Neural crest cell (in vitro differentiated cells): ENCODE measurements around the gene ZNF502. TPM values are rescaled to one million over a fixed set of nuclear protein-coding genes. Genes with fewer than 3 reads are reported as not detected.
A peak's percentile ranks its signal among the peaks of the same experiment; 100 is the strongest.

Source experiments
- DNase-seq: peaks from one replicate; pipeline ENCODE4 v3.0.0; 2021; ENCODE audit warnings: low read depth, mixed read lengths, low spot score
- H3K27ac Mint-ChIP-seq: one replicate; pipeline ENCODE4 v1.8.0; 2021; ENCODE audit warnings: mild to moderate bottlenecking, mixed read lengths; ENCODE audit not compliant: unreplicated experiment
- H3K27me3 Mint-ChIP-seq: 2 replicates; pipeline ENCODE4 v1.8.0; 2021; ENCODE audit warnings: low read depth, mild to moderate bottlenecking, mixed read lengths
- H3K36me3 Mint-ChIP-seq: 2 replicates; pipeline ENCODE4 v1.8.0; 2021; ENCODE audit warnings: low read depth, mild to moderate bottlenecking, mixed read lengths
- H3K4me1 Mint-ChIP-seq: 2 replicates; pipeline ENCODE4 v1.8.0; 2021; ENCODE audit warnings: mixed read lengths
- H3K4me3 Mint-ChIP-seq: one replicate; pipeline ENCODE4 v1.8.0; 2021; ENCODE audit warnings: mild to moderate bottlenecking, mixed read lengths
- H3K9me3 Mint-ChIP-seq: 2 replicates; pipeline ENCODE4 v1.8.0; 2021; ENCODE audit warnings: mixed read lengths
- total RNA-seq: library from RNA; stranded (reverse); gene quantifications from 2 replicates; pipeline ENCODE4 v1.2.1, GENCODE V29; 2021
- TF ChIP-seq, protein P1 (sequence below): fragments of 200-600 bp; sonication (generic); conservative IDR thresholded peaks from 2 replicates; pipeline ENCODE4 v1.5.0; 2021; ENCODE audit warnings: antibody characterized with exemption, mild to moderate bottlenecking

The ZNF502 gene
- total RNA-seq, 1 donor from 2014 or later, result not detected

DNA sequence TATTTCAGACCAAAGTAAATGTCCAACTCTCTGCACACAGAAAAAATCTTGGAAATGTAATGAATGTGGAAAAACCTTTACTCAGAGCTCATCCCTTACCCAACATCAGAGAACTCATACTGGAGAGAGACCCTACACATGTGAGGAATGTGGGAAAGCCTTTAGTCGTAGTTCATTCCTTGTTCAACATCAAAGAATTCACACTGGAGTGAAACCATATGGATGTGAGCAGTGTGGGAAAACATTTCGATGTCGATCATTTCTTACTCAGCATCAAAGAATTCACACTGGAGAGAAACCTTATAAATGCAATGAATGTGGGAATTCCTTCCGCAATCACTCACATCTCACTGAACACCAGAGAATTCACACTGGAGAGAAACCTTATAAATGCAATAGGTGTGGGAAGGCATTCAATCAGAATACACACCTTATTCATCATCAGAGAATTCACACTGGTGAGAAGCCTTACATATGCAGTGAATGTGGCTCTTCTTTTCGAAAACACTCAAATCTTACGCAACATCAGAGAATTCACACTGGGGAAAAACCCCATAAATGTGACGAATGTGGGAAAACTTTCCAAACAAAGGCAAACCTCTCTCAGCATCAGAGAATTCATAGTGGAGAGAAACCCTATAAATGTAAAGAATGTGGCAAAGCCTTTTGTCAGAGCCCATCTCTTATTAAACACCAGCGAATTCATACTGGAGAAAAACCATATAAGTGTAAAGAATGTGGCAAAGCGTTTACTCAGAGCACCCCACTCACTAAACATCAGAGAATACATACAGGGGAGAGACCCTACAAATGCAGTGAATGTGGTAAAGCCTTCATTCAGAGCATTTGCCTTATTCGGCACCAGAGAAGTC lies 9.0 kb downstream of the ZNF502 start:
- no peaks in the 10 kb centered on the region for H3K4me1 Mint-ChIP-seq
- no peak for DNase-seq
- no peaks in the 10 kb centered on the region for H3K27me3 Mint-ChIP-seq
- no peak overlapping the region for H3K27ac Mint-ChIP-seq
- peaks cover 44% of the 10 kb centered on the region for H3K9me3 Mint-ChIP-seq
- peaks cover 26% of the 10 kb centered on the region for H3K36me3 Mint-ChIP-seq
- H3K4me3 Mint-ChIP-seq, result no peak overlapping the region
- TF ChIP-seq, protein P1, sequence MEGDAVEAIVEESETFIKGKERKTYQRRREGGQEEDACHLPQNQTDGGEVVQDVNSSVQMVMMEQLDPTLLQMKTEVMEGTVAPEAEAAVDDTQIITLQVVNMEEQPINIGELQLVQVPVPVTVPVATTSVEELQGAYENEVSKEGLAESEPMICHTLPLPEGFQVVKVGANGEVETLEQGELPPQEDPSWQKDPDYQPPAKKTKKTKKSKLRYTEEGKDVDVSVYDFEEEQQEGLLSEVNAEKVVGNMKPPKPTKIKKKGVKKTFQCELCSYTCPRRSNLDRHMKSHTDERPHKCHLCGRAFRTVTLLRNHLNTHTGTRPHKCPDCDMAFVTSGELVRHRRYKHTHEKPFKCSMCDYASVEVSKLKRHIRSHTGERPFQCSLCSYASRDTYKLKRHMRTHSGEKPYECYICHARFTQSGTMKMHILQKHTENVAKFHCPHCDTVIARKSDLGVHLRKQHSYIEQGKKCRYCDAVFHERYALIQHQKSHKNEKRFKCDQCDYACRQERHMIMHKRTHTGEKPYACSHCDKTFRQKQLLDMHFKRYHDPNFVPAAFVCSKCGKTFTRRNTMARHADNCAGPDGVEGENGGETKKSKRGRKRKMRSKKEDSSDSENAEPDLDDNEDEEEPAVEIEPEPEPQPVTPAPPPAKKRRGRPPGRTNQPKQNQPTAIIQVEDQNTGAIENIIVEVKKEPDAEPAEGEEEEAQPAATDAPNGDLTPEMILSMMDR, result no peak

DNA sequence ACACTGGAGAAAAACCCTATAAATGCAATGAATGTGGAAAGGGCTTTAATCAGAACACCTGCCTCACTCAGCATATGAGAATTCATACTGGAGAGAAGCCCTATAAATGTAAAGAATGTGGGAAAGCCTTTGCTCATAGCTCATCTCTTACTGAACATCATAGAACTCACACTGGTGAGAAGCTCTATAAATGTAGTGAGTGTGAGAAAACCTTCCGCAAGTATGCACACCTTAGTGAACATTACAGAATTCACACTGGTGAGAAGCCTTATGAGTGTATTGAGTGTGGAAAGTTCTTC lies 9.6 kb downstream of the ZNF502 start:
- Mint-ChIP-seq H3K36me3 (peaks cover 26% of the 10 kb centered on the region), H3K9me3 (peaks cover 41% of the 10 kb centered on the region), H3K27me3 (no peaks in the 10 kb centered on the region), H3K27ac (no peak overlapping the region), H3K4me3 (no peak overlapping the region), H3K4me1 (no peaks in the 10 kb centered on the region)
- TF ChIP-seq, protein P1, result no peak
- DNase-seq, result no peak

DNA sequence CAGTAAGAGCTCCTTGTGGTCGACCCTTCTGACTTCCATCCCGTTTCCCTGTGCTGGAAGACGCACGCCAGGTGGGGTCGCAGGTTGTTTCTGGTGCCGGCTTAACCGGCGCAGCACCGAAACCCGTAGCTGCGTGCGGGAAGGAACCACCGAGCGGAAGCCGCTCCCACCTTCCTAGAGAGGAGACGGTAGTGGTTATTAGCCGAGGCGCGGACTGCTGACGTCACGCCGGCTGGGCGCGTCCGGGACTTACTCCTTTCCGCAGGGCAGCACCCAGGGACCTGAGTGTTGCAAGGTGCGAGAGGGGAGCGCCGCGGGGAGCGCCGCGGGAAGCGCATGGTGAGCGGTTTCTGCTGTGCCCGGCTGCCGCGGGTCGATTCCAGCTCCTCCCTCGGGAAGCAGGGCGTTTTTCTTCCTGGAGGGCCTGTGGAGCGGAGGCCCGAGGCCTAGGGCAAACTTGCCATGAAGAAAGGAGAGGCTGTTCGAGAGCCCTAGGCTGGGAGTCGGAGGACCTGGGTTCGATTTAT lies 17.0 kb downstream of the ZNF502 start, which contains the start of gene ZNF501:
TSS of gene ZNF501 (plus strand) at position 252 of the 527 bp plus-strand sequence. CDS start 4,787 bp downstream, outside the sequence.
- DNase-seq, result peak; percentile 37
- peak within 1 kb of the TSS; percentile 88 for H3K4me3 Mint-ChIP-seq
- peaks cover 41% of the 10 kb centered on the region for H3K9me3 Mint-ChIP-seq
- H3K27me3 Mint-ChIP-seq, result no peaks in the 10 kb centered on the region
- H3K4me1 Mint-ChIP-seq, result peaks cover 5% of the 10 kb centered on the region
- TF ChIP-seq, protein P1, result no peak
- peaks cover 56% of the 10 kb centered on the region for H3K36me3 Mint-ChIP-seq
- no peak within 1 kb of the TSS for H3K27ac Mint-ChIP-seq

DNA sequence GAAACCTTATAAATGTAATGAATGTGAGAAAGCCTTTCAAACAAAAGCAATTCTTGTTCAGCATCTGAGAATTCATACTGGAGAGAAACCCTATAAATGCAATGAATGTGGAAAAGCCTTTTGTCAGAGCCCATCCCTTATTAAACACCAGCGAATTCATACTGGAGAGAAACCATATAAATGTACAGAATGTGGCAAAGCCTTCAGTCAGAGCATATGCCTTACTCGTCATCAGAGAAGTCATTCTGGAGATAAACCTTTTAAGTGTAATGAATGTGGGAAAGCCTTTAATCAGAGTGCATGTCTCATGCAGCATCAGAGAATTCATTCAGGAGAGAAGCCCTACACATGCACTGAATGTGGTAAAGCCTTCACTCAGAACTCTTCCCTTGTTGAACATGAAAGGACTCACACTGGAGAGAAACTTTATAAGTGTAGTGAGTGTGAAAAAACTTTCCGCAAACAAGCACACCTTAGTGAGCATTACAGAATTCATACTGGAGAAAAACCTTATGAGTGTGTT lies 22.2 kb downstream of the ZNF502 start:
- H3K4me1 Mint-ChIP-seq, result no peaks in the 10 kb centered on the region
- H3K27me3 Mint-ChIP-seq, result no peaks in the 10 kb centered on the region
- TF ChIP-seq, protein P1, result no peak
- no peak overlapping the region for H3K27ac Mint-ChIP-seq
- peaks cover 38% of the 10 kb centered on the region for H3K9me3 Mint-ChIP-seq
- H3K4me3 Mint-ChIP-seq, result no peak overlapping the region
- DNase-seq, result no peak
- H3K36me3 Mint-ChIP-seq, result peaks cover 71% of the 10 kb centered on the region

DNA sequence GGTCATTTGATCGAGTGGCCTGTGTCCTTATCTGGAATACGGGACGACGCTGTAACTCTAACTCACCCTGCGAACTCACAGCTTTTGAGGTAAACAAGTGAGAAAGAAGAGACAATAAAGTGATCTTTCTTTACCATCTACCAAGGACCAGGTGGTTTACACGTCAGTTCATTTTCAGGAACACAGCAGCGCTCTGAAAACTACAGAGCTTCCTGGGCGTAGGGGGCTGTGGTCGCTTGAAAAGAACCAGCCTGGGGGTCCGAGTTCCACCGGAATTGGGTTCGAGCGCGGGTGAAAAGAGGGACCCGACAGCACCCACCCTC lies 48.6 kb downstream of the ZNF502 start:
- peak overlapping the region; percentile 93 for H3K4me3 Mint-ChIP-seq
- peaks cover 23% of the 10 kb centered on the region for H3K4me1 Mint-ChIP-seq
- peak overlapping the region; percentile 98 for H3K27ac Mint-ChIP-seq
- TF ChIP-seq, protein P1, result no peak
- DNase-seq, result no peak
- H3K9me3 Mint-ChIP-seq, result peaks cover 25% of the 10 kb centered on the region
- no peaks in the 10 kb centered on the region for H3K27me3 Mint-ChIP-seq
- peaks cover 65% of the 10 kb centered on the region for H3K36me3 Mint-ChIP-seq
